ENCODE measurements around the gene FAHD2A.
"Not testable (repeated sequence)": the region's sequence is repeated elsewhere in the genome, so short reads cannot be mapped to it uniquely, and the experiment has no call there.

FAHD2A gene

DNA sequence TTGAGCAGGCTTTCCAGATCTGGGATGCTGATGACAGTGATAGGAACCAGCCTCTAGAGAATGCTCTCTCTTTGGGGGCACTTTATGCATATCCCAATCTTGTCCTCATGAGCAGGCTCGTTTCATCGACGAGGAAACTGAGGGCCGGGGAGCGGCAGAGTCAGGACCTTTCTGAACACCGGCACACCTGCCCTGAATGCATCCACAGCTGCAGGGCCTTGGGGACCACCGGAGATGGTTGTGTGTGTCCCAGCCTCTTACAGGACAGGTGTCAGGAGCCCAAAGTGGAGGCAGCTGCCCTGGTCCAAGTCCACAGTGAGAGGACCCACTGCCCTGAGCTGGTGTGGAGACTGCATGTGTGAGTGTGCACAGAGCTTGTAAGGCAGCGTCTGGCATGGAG is 47.6 kb upstream of the FAHD2A start:
- H3K36me3 ChIP-seq (ENCODE audit: low read depth): no peaks in the 10 kb centered on the region
- H3K4me3 ChIP-seq (ENCODE audit: severe bottlenecking): no peak overlapping the region
- ATAC-seq (ENCODE audit: low read depth): no peak
- no peaks in the 10 kb centered on the region for H3K27me3 ChIP-seq (ENCODE audit: insufficient read depth, poor library complexity, severe bottlenecking)
- no peaks in the 10 kb centered on the region for H3K9me3 ChIP-seq (ENCODE audit: severe bottlenecking)
- TF ChIP-seq, protein P1, sequence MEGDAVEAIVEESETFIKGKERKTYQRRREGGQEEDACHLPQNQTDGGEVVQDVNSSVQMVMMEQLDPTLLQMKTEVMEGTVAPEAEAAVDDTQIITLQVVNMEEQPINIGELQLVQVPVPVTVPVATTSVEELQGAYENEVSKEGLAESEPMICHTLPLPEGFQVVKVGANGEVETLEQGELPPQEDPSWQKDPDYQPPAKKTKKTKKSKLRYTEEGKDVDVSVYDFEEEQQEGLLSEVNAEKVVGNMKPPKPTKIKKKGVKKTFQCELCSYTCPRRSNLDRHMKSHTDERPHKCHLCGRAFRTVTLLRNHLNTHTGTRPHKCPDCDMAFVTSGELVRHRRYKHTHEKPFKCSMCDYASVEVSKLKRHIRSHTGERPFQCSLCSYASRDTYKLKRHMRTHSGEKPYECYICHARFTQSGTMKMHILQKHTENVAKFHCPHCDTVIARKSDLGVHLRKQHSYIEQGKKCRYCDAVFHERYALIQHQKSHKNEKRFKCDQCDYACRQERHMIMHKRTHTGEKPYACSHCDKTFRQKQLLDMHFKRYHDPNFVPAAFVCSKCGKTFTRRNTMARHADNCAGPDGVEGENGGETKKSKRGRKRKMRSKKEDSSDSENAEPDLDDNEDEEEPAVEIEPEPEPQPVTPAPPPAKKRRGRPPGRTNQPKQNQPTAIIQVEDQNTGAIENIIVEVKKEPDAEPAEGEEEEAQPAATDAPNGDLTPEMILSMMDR (IDR thresholded peaks at IDR 0.05; ENCODE audit: poor library complexity, severe bottlenecking): no peak
- no peak overlapping the region for H3K27ac ChIP-seq (ENCODE audit: poor library complexity, severe bottlenecking)
- no peaks in the 10 kb centered on the region for H3K4me1 ChIP-seq (ENCODE audit: insufficient read depth, poor library complexity, severe bottlenecking)
- DNase-seq (ENCODE audit: low spot score): peak; percentile 32

DNA sequence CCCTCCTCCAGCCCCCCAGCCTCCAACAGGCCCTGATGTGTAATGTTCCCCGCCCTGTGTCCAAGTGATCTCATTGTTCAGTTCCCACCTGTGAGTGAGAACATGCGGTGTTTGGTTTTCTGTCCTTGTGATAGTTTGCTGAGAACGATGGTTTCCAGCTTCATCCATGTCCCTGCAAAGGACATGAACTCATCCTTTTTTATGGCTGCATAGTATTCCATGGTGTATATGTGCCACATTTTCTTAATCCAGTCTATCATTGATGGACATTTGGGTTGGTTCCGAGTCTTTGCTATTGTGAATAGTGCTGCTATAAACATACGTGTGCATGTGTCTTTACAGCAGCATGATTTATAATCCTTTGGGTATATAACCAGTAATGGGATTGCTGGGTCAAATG is 47.0 kb upstream of the FAHD2A start:
- H3K36me3 ChIP-seq (ENCODE audit: low read depth); H3K27ac ChIP-seq (ENCODE audit: poor library complexity, severe bottlenecking); H3K4me1 ChIP-seq (ENCODE audit: insufficient read depth, poor library complexity, severe bottlenecking); DNase-seq (ENCODE audit: low spot score); H3K9me3 ChIP-seq (ENCODE audit: severe bottlenecking); H3K27me3 ChIP-seq (ENCODE audit: insufficient read depth, poor library complexity, severe bottlenecking); ATAC-seq (ENCODE audit: low read depth); H3K4me3 ChIP-seq (ENCODE audit: severe bottlenecking): not testable (repeated sequence)

DNA sequence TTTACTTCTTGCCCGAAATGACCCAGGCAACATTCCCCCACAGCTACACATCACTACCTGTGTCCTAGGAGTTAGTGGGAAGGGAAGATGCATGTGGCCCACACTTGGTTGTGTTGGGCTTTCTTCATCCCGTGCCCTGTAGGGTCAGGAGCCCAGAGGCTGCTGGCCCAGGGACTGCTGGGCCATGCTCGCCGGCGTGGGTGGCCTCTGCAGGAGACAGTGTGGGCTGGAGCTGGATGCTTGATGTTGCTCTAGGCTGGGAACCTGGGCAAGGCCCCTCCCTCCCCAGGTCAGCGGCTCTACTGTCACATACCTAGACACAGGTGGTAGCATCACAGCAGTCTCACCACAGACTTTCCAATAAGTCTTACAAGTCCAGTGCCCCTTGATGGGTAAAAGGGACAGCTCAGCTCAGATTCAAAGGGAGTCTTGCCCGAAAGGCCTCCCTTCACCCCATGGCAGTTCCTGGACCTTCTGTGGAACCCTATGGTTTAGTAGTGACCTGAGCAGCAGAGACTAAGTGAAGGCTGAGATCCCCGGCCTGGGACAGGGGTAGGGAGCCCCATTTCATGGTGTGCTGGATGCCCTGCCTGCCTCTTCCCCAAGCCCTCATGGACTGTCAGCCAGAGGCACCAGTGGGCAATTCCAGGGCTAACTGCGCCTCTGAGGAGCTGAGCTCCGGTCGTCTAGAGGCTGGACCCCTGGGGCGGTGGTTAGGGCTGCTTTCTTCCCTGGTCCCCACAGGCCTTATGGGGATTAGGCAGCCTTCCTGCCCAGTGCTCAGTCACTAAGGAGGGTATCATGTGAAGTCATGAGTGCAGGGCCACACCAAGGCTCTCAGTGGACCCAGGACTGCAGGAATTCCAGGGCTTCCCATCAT is 45.4 kb upstream of the FAHD2A start:
- DNase-seq (ENCODE audit: low spot score) (peak; percentile 38), ATAC-seq (ENCODE audit: low read depth) (no peak)
- no peaks in the 10 kb centered on the region for H3K4me1 ChIP-seq (ENCODE audit: insufficient read depth, poor library complexity, severe bottlenecking)
- H3K27me3 ChIP-seq (ENCODE audit: insufficient read depth, poor library complexity, severe bottlenecking): no peaks in the 10 kb centered on the region
- TF ChIP-seq, protein P1 (IDR thresholded peaks at IDR 0.05; ENCODE audit: poor library complexity, severe bottlenecking): no peak
- no peak overlapping the region for H3K27ac ChIP-seq (ENCODE audit: poor library complexity, severe bottlenecking)
- H3K4me3 ChIP-seq (ENCODE audit: severe bottlenecking): no peak overlapping the region
- H3K9me3 ChIP-seq (ENCODE audit: severe bottlenecking): no peaks in the 10 kb centered on the region
- no peaks in the 10 kb centered on the region for H3K36me3 ChIP-seq (ENCODE audit: low read depth)

DNA sequence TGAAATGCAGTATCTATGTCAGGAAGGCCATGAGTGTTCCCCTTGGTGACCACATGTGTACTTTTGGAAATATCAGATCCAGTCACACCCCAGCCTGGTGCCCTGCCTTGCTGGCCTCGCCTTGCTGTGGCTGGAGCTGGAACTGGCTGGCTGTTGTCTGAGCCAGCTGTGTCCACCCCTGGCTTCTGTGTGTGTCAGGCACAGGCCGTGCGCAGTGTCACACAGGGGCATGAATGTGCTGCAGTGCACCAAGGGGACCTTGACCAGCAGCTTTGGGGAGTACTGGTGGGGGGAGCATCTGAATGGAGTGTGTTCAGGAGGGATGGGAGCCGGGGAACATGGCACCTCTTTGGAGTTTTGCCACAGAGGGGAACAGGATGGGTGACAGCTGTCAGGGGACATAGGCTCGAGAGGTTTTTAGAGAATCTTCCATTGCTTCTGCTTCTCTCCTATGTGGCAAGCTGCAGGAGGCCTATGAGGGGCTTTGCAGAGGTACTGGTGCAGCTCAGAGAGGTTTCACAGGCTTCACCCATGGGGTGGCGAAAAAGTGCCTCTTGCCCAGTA is 44.7 kb upstream of the FAHD2A start:
- Histone ChIP-seq H3K4me3 (ENCODE audit: severe bottlenecking) (no peak overlapping the region), H3K27me3 (ENCODE audit: insufficient read depth, poor library complexity, severe bottlenecking) (no peaks in the 10 kb centered on the region), H3K9me3 (ENCODE audit: severe bottlenecking) (no peaks in the 10 kb centered on the region), H3K36me3 (ENCODE audit: low read depth) (no peaks in the 10 kb centered on the region), H3K27ac (ENCODE audit: poor library complexity, severe bottlenecking) (no peak overlapping the region), H3K4me1 (ENCODE audit: insufficient read depth, poor library complexity, severe bottlenecking) (no peaks in the 10 kb centered on the region)
- ATAC-seq (ENCODE audit: low read depth) (no peak), DNase-seq (ENCODE audit: low spot score) (peak; percentile 27)
- TF ChIP-seq, protein P1 (IDR thresholded peaks at IDR 0.05; ENCODE audit: poor library complexity, severe bottlenecking): no peak

DNA sequence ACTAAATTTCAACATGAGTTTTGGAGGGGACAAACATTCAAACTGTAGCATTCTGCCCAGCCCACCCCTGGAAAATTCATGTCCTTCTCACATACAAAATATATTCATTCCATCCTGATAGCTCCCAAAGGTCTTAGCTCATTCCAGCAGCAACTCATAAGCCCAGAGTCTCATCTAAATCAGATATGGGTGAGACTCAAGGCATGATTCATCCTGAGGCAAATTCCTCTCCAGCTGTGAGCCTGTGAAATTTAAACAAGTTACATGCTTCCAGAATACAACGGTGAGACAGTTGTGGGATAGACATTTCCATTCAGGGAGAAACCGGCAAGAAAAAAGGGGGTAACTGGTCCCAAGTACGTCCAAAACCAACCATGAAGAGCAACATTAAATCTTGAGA is 43.5 kb upstream of the FAHD2A start:
- Histone ChIP-seq H3K36me3 (ENCODE audit: low read depth) (no peaks in the 10 kb centered on the region), H3K4me1 (ENCODE audit: insufficient read depth, poor library complexity, severe bottlenecking) (no peaks in the 10 kb centered on the region), H3K27ac (ENCODE audit: poor library complexity, severe bottlenecking) (no peak overlapping the region), H3K27me3 (ENCODE audit: insufficient read depth, poor library complexity, severe bottlenecking) (no peaks in the 10 kb centered on the region), H3K9me3 (ENCODE audit: severe bottlenecking) (no peaks in the 10 kb centered on the region), H3K4me3 (ENCODE audit: severe bottlenecking) (no peak overlapping the region)
- DNase-seq (ENCODE audit: low spot score): no peak
- ATAC-seq (ENCODE audit: low read depth): peak; percentile 25; the same call in 1 of the 3 replicates
- TF ChIP-seq, protein P1 (IDR thresholded peaks at IDR 0.05; ENCODE audit: poor library complexity, severe bottlenecking): no peak

Data from RWPE2 (cell line).